ENCODE data around the gene DUSP1. TPM values are rescaled to one million over a fixed set of nuclear protein-coding genes. Genes with fewer than 3 reads are reported as not detected.
A peak's percentile ranks its signal among the peaks of the same experiment; 100 is the strongest.

The DUSP1 gene
- total RNA-seq, 1 donor, result 2,121 TPM

GRCh38 chr5:172782169-172783039 lies 11.4 kb upstream of the DUSP1 start:
- peak in 1 of 3 donors; percentile 38 for DNase-seq (ENCODE audit: low read depth in 2 of 3, low spot score in 2 of 3)

DNA sequence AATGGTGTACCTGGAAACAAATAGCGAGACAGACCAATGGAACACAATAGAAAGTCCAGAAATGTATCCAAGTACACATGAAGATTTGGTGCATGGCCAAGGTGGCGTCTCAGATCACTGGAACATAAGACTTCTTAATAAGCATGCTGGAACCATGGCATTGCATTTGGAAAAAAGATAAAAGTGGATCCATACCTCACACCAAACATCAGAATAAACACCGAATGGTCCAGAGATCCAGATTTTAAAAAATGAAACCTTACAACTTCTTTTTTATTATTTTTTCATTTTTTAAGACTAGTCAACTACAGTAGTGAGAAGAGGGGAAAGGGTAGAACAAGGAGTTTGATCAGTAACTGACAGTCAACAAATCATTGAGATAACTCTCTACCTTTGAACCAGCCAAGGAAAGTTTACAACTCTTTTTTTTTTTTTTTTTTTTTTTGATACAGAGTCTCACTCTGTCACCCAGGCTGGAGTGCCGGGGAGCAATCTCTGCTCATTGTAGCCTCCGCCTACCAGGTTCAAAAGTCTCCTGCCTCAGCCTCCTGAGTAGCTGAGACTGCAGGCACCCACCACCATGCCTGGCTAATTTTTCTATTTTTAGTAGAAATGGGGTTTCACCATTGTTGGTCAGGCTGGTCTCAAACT lies 8.8 kb upstream of the DUSP1 start:
- DNase-seq (ENCODE audit: low read depth in 2 of 3, low spot score in 2 of 3), result no peak

DNA sequence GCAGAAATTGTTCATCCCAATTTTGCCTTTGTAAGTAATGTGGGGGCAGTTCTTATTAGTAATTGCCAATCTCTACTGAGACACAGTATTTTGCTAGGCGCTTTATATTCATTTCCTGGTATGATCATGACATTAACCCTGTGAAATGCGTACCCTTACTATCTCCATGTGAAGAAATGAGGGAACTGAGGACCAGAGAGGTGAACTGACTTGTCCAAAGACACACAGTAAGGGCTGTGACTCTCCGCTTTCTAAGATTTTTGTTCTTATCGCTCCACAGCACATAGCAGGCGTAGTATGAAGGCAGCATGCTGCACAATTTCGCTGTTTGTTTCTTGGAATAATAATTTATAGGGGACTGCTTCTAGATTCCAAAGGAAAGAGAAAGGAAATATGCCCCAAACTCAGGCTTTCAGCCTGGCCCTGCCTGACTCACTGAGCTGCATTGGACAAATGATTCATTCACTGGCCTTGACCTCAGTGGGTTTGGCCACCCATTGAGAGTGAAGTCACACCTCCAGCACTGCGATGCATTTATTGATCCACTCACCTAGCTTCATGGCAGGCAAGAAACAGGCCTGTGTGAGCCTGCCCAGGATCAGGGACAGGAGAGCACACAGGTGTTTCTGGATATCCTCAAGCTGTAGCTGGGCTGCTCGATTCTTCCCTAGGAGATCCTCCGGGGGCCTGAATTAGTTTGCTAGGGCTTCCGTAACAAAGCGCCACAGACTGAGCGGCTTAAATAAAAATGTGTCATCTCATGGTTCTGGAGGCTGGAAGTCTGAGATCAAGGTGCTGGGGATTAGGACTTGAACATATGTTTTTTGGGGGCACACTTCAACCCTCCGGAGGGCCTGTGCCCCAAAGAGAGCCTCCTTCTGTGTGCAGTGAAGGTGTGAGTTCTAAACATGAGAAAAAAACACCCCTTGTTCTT lies 7.2 kb upstream of the DUSP1 start:
- no peak for DNase-seq (ENCODE audit: low read depth in 2 of 3, low spot score in 2 of 3)

DNA sequence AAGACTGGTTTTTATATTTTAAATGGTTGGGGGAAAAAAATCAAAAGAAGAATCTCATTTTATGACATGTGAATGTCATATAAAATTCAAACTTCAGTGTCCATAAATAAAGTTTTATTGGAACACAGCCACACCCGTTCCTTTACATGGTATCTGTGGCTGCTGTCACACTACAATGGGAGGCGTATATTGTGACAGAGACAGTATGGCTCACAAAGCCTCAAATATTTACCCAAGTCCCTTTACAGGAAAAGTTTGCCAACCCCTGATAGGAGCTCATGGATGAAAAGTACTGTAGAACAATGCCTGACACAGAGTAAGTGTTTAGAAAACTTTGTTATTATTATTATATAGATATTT lies 5.2 kb upstream of the DUSP1 start:
- no peak for DNase-seq (ENCODE audit: low read depth in 2 of 3, low spot score in 2 of 3)

GRCh38 chr5:172775326-172776234 lies 4.6 kb upstream of the DUSP1 start:
- no peak for DNase-seq (ENCODE audit: low read depth in 2 of 3, low spot score in 2 of 3)

GRCh38 chr5:172774561-172775315 lies 3.7 kb upstream of the DUSP1 start:
- no peak for DNase-seq (ENCODE audit: low read depth in 2 of 3, low spot score in 2 of 3)

DNA sequence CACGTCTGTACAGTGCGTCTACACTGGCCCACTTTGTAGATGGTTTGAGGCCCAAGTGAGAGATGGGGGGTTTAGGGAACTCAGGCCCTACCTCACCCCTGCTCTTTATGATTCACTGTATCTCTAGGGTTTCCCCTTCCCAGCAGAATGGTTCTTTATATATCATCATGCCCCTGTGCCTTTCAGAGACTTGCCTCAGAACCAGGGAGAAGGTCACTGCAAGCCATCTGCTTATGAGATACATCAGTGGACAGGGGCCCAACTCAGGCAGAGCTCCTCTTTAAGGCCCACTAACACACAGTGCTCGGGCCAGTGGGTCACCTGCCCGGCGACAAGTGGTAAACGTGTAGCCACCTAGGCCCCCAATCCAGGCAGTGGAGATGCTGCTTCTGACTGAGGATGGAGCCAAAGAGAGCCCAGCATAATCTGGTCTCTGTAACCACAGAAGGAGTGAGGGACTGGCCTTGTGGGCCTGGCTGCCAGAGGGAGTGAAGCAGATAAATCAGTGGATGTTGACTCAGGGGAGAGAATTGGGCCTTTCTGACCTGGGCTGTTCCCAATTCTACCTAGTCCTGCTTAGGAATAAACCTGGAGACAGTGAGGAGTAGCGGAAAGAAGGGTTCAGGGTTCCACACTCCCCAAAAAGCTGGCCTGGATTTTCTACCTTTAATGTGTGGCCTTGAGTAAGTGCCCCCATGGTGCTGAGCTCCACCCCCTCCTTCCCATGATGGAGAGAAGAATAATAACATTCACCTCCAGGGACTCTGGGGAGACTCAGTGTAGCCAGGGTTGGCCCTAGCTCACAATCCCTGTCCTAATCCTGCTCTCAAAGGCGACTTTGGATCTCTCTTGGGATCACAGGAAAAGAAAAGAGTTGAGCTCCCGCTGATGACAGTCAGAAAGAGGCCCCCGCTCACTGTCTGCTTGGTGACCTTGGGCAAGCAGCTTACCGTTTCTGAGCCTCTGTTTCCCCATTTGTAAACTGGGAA lies 2.8 kb upstream of the DUSP1 start:
- no peak for DNase-seq (ENCODE audit: low read depth in 2 of 3, low spot score in 2 of 3)

DNA sequence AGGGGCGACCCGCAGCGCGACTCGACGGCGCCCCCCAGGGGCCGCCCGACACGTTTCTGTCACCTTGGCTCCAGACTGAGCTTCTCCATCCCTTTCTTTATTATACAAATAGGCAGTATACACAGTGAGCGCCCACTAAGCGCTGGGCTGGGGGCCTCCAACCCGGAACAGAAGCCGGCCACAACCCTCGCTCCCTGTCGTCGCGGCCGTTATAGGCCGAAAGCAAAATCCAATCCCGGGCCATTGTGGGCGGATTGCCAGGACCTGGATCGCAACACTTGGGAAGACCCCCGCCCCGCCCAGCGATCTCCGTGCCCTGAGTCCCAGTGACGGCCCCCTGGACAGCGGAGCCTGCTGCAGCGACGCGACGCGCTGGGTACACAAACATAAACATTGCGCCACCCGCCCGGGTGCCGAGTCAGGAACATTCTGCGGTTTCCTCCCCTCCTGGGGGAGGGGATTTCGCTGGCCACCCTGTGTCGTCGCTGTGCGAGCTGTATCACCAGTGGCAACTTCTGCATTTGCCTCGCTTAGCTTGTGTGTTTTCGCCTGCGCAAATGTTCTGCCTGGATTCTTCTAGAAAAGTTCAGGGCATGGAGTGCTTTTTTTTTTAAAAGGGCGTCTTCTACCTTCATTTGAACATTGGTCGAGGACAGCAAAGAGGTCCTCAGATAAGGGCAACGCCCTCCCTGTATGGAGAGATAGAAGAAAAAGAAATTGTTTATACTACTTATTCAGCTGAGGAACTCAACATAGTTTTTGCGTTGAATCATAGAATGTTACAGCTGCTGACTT lies 1.3 kb upstream of the DUSP1 start:
- peak; percentile 80 to 98 (median 96) for DNase-seq (ENCODE audit: low read depth in 2 of 3, low spot score in 2 of 3)

DNA sequence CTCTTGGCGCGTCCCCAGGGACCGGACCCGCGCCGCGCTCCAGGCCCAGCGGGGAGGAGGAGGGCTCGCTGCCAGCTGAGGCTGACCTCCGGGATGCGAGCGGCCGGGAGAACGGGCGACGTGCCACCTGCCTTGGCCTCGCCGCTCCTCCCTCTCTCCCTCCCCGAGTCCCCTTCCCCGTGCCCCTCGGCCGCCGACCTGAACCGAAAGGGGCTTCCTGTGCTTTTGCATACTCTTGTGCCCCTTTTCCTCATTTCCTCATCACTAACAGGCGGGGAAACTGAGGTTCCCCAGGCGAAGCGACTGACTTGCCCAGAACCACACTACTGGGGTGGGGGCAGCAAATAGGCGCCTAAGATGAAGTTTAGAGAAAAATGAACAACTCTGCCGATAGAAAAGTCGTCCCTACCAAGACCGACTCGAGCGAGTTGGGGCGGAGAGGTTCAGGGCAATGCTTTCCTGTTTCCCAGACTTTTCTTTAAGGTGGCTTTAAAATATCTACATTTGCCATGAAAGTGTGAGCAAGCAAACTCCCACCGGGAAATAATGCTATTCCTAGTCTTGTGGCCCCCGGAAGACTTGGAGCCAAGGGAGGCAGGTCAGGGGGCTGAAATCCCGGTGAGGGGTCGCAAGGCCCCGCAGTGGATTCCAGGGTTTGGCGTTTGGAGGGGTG lies 580 bp upstream of the DUSP1 start:
- peak in 1 of 3 donors; percentile 61 for DNase-seq (ENCODE audit: low read depth in 2 of 3, low spot score in 2 of 3)

GRCh38 chr5:172770374-172770674 lies 671 bp downstream of the DUSP1 start:
- no peak for DNase-seq (ENCODE audit: low read depth in 2 of 3, low spot score in 2 of 3)

- no peak for DNase-seq (ENCODE audit: low read depth in 2 of 3, low spot score in 2 of 3)
These were observed 1.2 kb downstream of the DUSP1 start for GRCh38 chr5:172769616-172770373.

- DNase-seq (ENCODE audit: low read depth in 2 of 3, low spot score in 2 of 3), result no peak
These were observed 1.7 kb downstream of the DUSP1 start for GRCh38 chr5:172769342-172769615.

DNA sequence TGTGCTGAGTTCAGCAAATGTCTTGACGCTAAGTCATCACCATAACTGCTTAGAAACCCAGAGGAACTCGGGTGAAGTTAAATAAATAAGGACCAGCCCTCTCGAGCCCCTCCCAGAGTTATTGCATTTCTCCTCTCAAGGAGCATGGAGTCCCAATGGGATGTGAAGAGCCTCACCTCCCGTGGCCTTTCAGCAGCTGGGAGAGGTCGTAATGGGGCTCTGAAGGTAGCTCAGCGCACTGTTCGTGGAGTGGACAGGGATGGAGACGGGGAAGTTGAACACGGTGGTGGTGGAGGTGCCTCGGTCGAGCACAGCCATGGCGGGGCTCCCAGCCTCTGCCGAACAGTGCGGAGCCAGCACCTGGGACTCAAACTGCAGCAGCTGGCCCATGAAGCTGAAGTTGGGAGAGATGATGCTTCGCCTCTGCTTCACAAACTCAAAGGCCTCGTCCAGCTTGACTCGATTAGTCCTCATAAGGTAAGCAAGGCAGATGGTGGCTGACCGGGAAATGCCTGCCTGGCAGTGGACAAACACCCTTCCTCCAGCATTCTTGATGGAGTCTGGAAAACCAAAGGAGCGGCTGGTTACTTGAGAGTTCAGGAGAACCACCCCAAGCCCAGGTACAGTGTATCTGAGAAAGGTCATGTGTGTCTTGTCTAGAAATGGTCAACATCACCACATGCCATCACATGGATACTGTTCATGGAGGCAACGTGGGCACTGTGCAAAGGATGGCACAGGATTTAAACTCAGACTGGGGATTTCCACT lies 2.2 kb downstream of the DUSP1 start:
- DNase-seq (ENCODE audit: low read depth in 2 of 3, low spot score in 2 of 3), result peak in 1 of 3 donors; percentile 62

DNA sequence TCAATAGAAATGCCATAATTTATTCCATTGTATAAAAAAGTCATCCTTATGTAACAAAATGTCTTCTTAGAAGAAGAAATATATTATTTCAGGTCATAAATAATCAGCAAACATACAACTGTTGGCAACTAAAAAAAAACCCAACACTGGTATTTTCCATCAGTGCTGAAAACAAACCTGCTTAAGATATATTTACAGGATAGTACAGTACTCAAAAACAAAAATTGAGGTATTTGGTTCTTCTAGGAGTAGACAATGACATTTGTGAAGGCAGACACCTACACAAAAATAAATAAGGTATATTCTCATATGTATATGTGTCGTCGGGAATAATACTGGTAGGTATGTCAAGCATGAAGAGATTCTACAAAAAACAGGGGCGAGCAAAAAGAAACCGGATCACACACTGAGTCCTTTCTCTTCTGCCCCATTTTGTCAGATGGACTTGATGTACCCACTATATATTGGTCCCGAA lies 2.9 kb downstream of the DUSP1 start:
- no peak for DNase-seq (ENCODE audit: low read depth in 2 of 3, low spot score in 2 of 3)

- peak; percentile 36 to 68 (median 62) for DNase-seq (ENCODE audit: low read depth in 2 of 3, low spot score in 2 of 3)
These were observed 4.5 kb downstream of the DUSP1 start for GRCh38 chr5:172766287-172767108.
